ENCODE results near the gene FREM1. TPM values are rescaled to one million over a fixed set of nuclear protein-coding genes. Genes with fewer than 3 reads are reported as not detected.

FREM1 gene
- total RNA-seq, 1 donor from 2014 or later = not detected

DNA sequence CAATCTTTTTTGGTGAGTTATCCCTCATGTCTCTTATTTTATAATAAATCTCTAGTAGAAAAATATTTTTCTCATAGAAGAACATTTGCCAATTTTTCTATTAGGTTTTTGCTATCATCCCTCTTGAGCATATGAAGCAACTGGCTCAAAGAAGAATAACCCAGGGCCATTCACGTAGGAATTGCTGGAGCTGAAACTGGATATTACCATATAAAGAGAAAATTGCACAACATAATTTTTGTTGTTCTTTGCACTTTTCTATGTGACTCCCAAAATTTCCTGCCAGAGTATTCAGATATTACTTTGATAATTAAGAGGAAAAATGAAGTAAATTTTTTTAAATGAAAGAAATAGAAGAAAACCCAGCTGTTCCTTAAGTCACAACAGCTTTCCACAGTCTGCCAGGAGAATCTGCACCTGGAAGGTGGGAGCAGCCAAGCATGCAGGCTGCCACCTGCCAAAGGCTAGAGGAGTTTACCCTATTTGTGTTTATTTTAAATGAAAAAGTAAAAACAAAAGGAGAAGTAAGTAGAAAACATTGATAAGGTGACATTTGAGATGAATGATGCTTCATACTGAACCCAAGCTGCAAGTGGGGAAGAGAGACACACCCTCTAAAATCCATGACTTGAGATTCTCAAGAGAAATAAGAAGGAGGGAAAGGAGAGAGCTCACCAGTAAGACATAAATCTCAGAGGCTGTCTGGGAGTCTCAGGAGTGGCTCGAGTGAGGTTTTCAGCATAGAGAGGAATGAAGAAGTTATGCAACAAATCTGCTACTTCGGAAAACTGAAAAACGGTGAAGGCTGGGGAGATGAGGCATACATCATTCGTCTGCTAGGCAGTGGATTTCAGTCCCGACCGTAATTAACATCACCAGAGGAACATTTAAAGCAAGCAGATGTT, 31.5 kb upstream of the FREM1 start:
- no peaks in the 10 kb centered on the region for H3K36me3 ChIP-seq (ENCODE audit: control insufficient read depth, insufficient read depth, low read length)
- TF ChIP-seq CTCF (IDR thresholded peaks at IDR 0.05; ENCODE audit: insufficient read depth, low read length, severe bottlenecking) = no peak
- H3K4me3 ChIP-seq (ENCODE audit: low read depth, low read length) = no peak overlapping the region
- no peak for FAIRE-seq
- no peak for DNase-seq (ENCODE audit: low read depth)
- no peaks in the 10 kb centered on the region for H3K27me3 ChIP-seq (ENCODE audit: control insufficient read depth, insufficient read depth, low read length)

GRCh38 chr9:14939378-14939777, 29.1 kb upstream of the FREM1 start:
- DNase-seq (ENCODE audit: low read depth) (no peak), FAIRE-seq (no peak)
- no peaks in the 10 kb centered on the region for H3K27me3 ChIP-seq (ENCODE audit: control insufficient read depth, insufficient read depth, low read length)
- no peak overlapping the region for H3K4me3 ChIP-seq (ENCODE audit: low read depth, low read length)
- H3K36me3 ChIP-seq (ENCODE audit: control insufficient read depth, insufficient read depth, low read length) = no peaks in the 10 kb centered on the region
- TF ChIP-seq CTCF (IDR thresholded peaks at IDR 0.05; ENCODE audit: insufficient read depth, low read length, severe bottlenecking) = no peak

GRCh38 chr9:14937216-14937615, 27.0 kb upstream of the FREM1 start:
- no peak for DNase-seq (ENCODE audit: low read depth)
- Histone ChIP-seq H3K36me3 (ENCODE audit: control insufficient read depth, insufficient read depth, low read length) (no peaks in the 10 kb centered on the region), H3K4me3 (ENCODE audit: low read depth, low read length) (no peak overlapping the region), H3K27me3 (ENCODE audit: control insufficient read depth, insufficient read depth, low read length) (no peaks in the 10 kb centered on the region)
- no peak for TF ChIP-seq CTCF (IDR thresholded peaks at IDR 0.05; ENCODE audit: insufficient read depth, low read length, severe bottlenecking)
- FAIRE-seq = no peak

DNA sequence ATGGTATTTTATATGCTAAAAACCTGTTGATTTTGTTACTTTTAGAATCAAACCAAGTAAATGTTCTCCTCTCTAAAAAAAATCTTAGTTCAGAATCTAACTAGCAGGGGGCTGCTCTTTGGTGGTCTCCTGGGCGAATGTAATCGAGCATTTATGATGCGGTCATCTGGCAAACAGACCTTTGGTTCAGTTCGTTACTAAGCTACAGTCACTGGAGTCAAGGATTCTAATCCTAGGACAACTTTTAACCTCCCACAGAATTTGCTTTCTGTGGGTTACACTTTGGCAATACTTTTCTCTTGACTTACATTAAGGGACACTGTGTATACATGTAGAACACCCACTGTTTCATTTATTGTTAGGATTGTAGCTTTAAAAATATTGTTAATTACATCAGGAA, 26.3 kb upstream of the FREM1 start:
- Histone ChIP-seq H3K4me3 (ENCODE audit: low read depth, low read length) (no peak overlapping the region), H3K27me3 (ENCODE audit: control insufficient read depth, insufficient read depth, low read length) (no peaks in the 10 kb centered on the region), H3K36me3 (ENCODE audit: control insufficient read depth, insufficient read depth, low read length) (no peaks in the 10 kb centered on the region)
- TF ChIP-seq CTCF (IDR thresholded peaks at IDR 0.05; ENCODE audit: insufficient read depth, low read length, severe bottlenecking) = no peak
- no peak for FAIRE-seq
- DNase-seq (ENCODE audit: low read depth) = no peak

DNA sequence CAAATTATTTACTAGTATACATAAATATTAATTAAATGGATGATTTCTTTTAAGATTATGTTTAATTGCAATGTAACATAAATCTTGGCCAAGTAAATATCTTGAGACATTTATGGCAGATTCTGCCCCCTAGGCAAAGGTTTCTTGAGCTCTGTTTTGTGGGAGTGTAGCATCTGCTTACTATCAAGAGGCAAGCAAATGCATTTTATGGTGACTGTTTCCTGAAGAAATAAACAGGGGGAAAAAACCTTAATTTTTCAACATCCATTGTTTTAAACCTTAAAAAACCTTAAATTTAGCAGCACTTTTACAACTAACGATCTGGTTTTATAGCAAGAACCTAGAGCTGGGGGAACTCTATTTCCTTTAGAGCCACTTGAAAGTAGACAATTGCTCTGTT, 25.7 kb upstream of the FREM1 start:
- no peaks in the 10 kb centered on the region for H3K36me3 ChIP-seq (ENCODE audit: control insufficient read depth, insufficient read depth, low read length)
- no peak for DNase-seq (ENCODE audit: low read depth)

More for the DNA sequence above, 25.7 kb upstream of the FREM1 start:
- H3K4me3 ChIP-seq (ENCODE audit: low read depth, low read length) = no peak overlapping the region
- no peak for FAIRE-seq
- no peaks in the 10 kb centered on the region for H3K27me3 ChIP-seq (ENCODE audit: control insufficient read depth, insufficient read depth, low read length)
- TF ChIP-seq CTCF (IDR thresholded peaks at IDR 0.05; ENCODE audit: insufficient read depth, low read length, severe bottlenecking) = no peak
